ENCODE measurements around the gene TRIM7. TPM values are rescaled to one million over a fixed set of nuclear protein-coding genes. Genes with fewer than 3 reads are reported as not detected.

Gene TRIM7
- total and polyA plus RNA-seq, 2 donors (not counting 1 experiment from before 2014, with no cell fraction given) = 1.7 to 7.4 TPM

- Mint-ChIP-seq H3K4me3 (no peak overlapping the region), H3K27me3 (no peaks in the 10 kb centered on the region)
- POLR2A ChIA-PET = interaction anchor here (1.5 kb wide), 1 partner anchor 8 kb away, joined by 3 read pairs; the partner anchor contains the start of gene RACK1
Measured at GRCh38 chr5:181235323-181235688, 30.3 kb upstream of the TRIM7 start.

More at GRCh38 chr5:181235323-181235688, 30.3 kb upstream of the TRIM7 start:
- no peak overlapping the region for H3K9ac ChIP-seq (ENCODE audit: low read length)
- TF ChIP-seq CTCF (IDR thresholded peaks at IDR 0.05) (no peak), EZH2 (IDR thresholded peaks at IDR 0.05; ENCODE audit: borderline replicate concordance, insufficient read depth, low read depth, low read length, poor library complexity, severe bottlenecking) (no peak)
- H4K20me1 ChIP-seq (ENCODE audit: control insufficient read depth, insufficient read depth, low read length, poor library complexity, severe bottlenecking) = peaks cover 41% of the 10 kb centered on the region
- no peak for DNase-seq
- CTCF ChIA-PET = interaction anchor here (1.0 to 1.1 kb wide), 3 partner anchors 13 to 51 kb away, joined by 3 read pairs; no protein-coding TSS in a partner anchor
- no peaks in the 10 kb centered on the region for H3K9me3 ChIP-seq (ENCODE audit: control extremely low read depth in 1 of 3, control insufficient read depth in 2 of 3, insufficient read depth in 1 of 3, low read length in 2 of 3)
- peaks cover 7% of the 10 kb centered on the region for H3K79me2 ChIP-seq (ENCODE audit: control insufficient read depth, insufficient read depth, low read length)
- no peak overlapping the region for H2AFZ ChIP-seq (ENCODE audit: insufficient read depth, low read depth, low read length, poor library complexity, severe bottlenecking)
- Mint-ChIP-seq H3K9me3 (ENCODE audit: insufficient read depth) (no peaks in the 10 kb centered on the region), H3K4me1 (peaks cover 9% of the 10 kb centered on the region), H3K27ac (no peak overlapping the region)
- H3K4me1 ChIP-seq (ENCODE audit: control insufficient read depth in 2 of 2, insufficient read depth in 2 of 2, low read length in 2 of 2) = no peaks in the 10 kb centered on the region
- WGBS (ENCODE audit: insufficient coverage) = 86% methylated on average over 5 of the region's 5 CpGs
- no peak overlapping the region for H3K4me2 ChIP-seq (replicated peaks; ENCODE audit: low read depth, low read length, poor library complexity, severe bottlenecking)
- no peak overlapping the region for H3K27ac ChIP-seq (ENCODE audit: low read length in 2 of 2)
- H3K27me3 ChIP-seq (replicated peaks in 1 of 4; ENCODE audit: control extremely low read depth in 1 of 4, control insufficient read depth in 3 of 4, insufficient read depth in 4 of 4, low read length in 3 of 4) = no peaks in the 10 kb centered on the region
- H3K4me3 ChIP-seq (ENCODE audit: control extremely low read depth in 1 of 5, extremely low read depth in 1 of 5, insufficient read depth in 1 of 5, low read depth in 2 of 5, low read length in 4 of 5) = no peak overlapping the region
- intact Hi-C loops (cut with micrococcal nuclease) = no loop called here
- no peak for ATAC-seq (ENCODE audit: low read depth)
- peaks cover 11 to 93% of the 10 kb centered on the region in 2 experiments for H3K36me3 ChIP-seq (replicated peaks in 1 of 2; ENCODE audit: control extremely low read depth in 1 of 2, control insufficient read depth in 1 of 2, extremely low read depth in 1 of 2, insufficient read depth in 2 of 2, low read length in 1 of 2)
